Activated T-cell treated with anti-CD3 and anti-CD28 coated beads, Interleukin-2, amount 50 U/mL, for 72 hours (primary cell): ENCODE measurements around the gene PTCH1. TPM values are rescaled to one million over a fixed set of nuclear protein-coding genes. Genes with fewer than 3 reads are reported as not detected.

Experiments used
- ATAC-seq, 2 donors: fragments of 150-1000 bp; cut with Tn5 transposase; replicated peaks in 1 of 2; 2 replicates each; pipeline ENCODE4 v1.10.0; 2021; ENCODE audit warnings: moderate library complexity in 2 of 2, mild to moderate bottlenecking in 1 of 2
- DNase-seq, 2 donors: peaks; one replicate each; pipeline ENCODE4 v3.0.0; 2021 to 2022; ENCODE audit warnings: mixed read lengths in 1 of 2
- H3K27ac Mint-ChIP-seq: one replicate; pipeline ENCODE4 v1.8.0; 2022; ENCODE audit warnings: mild to moderate bottlenecking, moderate library complexity, mixed read lengths
- H3K27me3 Mint-ChIP-seq: one replicate; pipeline ENCODE4 v1.8.0; 2022; ENCODE audit warnings: low read depth, mixed read lengths
- H3K36me3 Mint-ChIP-seq, 2 donors: one replicate each; pipeline ENCODE4 v1.8.0; 2022; ENCODE audit warnings: mixed read lengths in 2 of 2, mild to moderate bottlenecking in 1 of 2; ENCODE audit not compliant: insufficient read depth in 2 of 2
- H3K4me1 Mint-ChIP-seq: one replicate; pipeline ENCODE4 v1.8.0; 2022; ENCODE audit warnings: low read depth, mixed read lengths
- H3K4me3 Mint-ChIP-seq, 2 donors: one replicate each; pipeline ENCODE4 v1.8.0; 2022; ENCODE audit warnings: mild to moderate bottlenecking in 2 of 2, mixed read lengths in 2 of 2, moderate library complexity in 2 of 2
- H3K9me3 Mint-ChIP-seq, 2 donors: one replicate each; pipeline ENCODE4 v1.8.0; 2022; ENCODE audit warnings: mixed read lengths in 2 of 2
- total RNA-seq, 2 donors: library from RNA; stranded (reverse); gene quantifications; one replicate each; pipeline ENCODE4 v1.2.3, GENCODE V29; 2022

The PTCH1 gene
- total RNA-seq, 2 donors from 2014 or later, result 5.9 to 10.5 TPM

DNA sequence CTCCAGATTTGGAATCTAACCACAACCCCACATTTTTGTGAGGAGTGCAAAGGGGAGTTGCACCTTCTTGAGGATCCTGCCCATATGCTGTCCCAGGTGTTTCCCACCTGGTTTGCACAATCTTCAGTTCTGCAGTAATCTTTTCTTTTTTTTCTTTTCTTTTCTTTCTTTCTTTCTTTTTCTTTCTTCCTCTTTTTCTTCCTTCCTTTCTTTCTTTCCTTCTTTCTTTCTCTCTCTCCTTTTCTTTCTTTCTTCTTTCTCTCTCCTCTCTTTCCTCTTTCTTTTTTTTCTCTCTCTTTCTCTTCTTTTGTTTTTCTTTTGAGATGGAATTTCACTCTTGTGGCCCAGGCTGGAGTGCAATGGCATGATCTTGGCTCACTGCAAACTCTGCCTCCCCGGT lies 109.2 kb downstream of the PTCH1 start:
- H3K4me1 Mint-ChIP-seq, result peaks cover 12% of the 10 kb centered on the region
- H3K27ac Mint-ChIP-seq, result no peak overlapping the region
- peaks cover 2 to 5% of the 10 kb centered on the region in 2 donors for H3K9me3 Mint-ChIP-seq
- peaks cover 19% of the 10 kb centered on the region for H3K27me3 Mint-ChIP-seq
- peaks cover 0 to 4% of the 10 kb centered on the region in 2 donors for H3K36me3 Mint-ChIP-seq
- H3K4me3 Mint-ChIP-seq, result no peak overlapping the region
- ATAC-seq (no peak), DNase-seq (no peak)

DNA sequence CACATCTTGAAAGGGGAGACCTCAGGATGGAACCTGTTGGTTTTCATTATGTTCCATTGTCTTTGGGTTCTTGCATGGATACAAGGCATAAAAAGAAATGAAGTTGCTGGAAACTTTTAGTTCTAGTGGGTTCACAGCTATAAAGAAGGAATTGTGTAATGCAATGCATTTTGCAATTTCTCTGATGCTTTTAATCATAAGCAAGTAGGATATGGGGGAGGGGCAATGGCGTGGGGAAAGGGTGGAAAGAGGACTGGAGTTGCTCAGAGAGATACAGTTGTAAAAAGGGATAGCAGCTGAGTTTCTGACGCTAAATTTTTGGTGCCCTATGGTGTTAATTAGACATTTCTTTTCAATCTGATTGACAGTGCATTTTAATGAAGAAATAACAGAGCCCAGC lies 110.7 kb downstream of the PTCH1 start:
- Mint-ChIP-seq H3K4me1 (peaks cover 12% of the 10 kb centered on the region), H3K4me3 (no peak overlapping the region), H3K27me3 (peaks cover 31% of the 10 kb centered on the region), H3K36me3 (peaks cover 0 to 5% of the 10 kb centered on the region in 2 donors), H3K9me3 (peaks cover 2 to 8% of the 10 kb centered on the region in 2 donors), H3K27ac (no peak overlapping the region)
- ATAC-seq, result no peak
- DNase-seq, result no peak

DNA sequence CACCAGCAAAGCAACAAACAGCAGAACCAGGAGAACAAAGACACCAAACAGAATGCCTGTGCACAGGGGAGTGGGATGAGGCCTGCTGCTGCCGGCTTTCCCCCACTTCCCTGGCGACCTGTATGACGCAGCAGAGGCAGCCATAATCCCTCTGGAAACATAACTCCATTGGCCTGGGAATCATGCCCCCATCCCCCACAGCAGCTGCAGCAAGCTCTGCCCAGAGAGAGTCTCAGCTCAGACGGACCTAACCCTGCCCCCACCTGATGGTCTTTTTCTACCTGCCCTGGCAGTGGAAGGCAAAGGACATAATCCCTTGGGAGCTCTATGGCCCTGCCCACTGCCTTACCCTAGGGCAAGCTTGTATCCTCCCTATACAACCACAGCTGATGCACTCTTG lies 117.5 kb downstream of the PTCH1 start:
- Mint-ChIP-seq H3K36me3 (peaks cover 0 to 11% of the 10 kb centered on the region in 2 donors), H3K27ac (no peak overlapping the region), H3K27me3 (peaks cover 31% of the 10 kb centered on the region), H3K9me3 (peaks cover 6 to 9% of the 10 kb centered on the region in 2 donors), H3K4me1 (no peaks in the 10 kb centered on the region), H3K4me3 (no peak overlapping the region)
- ATAC-seq, result no peak
- DNase-seq, result no peak

Other genes starting within 250 kb of the PTCH1 start
- 10 to 100 TPM; 13.6 to 15.6 TPM for gene FANCC, start 199.3 kb downstream of the PTCH1 start, total RNA-seq